HG02798 (cell line): ENCODE measurements around the gene PARP4.
"Not testable (repeated sequence)": the region's sequence is repeated elsewhere in the genome, so short reads cannot be mapped to it uniquely, and the experiment has no call there.

Experiments
- ATAC-seq: cut with Tn5 transposase; IDR thresholded peaks from one replicate; pipeline ENCODE4 v1.9.1; 2021; ENCODE audit warnings: mild to moderate bottlenecking; ENCODE audit not compliant: unreplicated experiment, poor library complexity

The PARP4 gene

GRCh38 chr13:24381541-24382265 lies 130.9 kb downstream of the PARP4 start:
- ATAC-seq: no peak

GRCh38 chr13:24380881-24381280 lies 131.7 kb downstream of the PARP4 start:
- ATAC-seq: not testable (repeated sequence)

GRCh38 chr13:24380227-24380626 lies 132.4 kb downstream of the PARP4 start:
- ATAC-seq: not testable (repeated sequence)

- not testable (repeated sequence) for ATAC-seq
These were observed 141.3 kb downstream of the PARP4 start for GRCh38 chr13:24371273-24371672.
